Psoas muscle (tissue), 8 donors: ENCODE data around the gene IL1B. TPM values are rescaled to one million over a fixed set of nuclear protein-coding genes. Genes with fewer than 3 reads are reported as not detected.

Experiments used
- ATAC-seq, 4 donors: fragments of 200-7000 bp; cut with Tn5 transposase; one replicate each; pipeline ENCODE4 v1.9.1; 2020; ENCODE audit warnings: moderate library complexity in 3 of 4, mild to moderate bottlenecking in 2 of 4
- DNase-seq, 2 donors: peaks; one replicate each; pipeline ENCODE4 v3.0.0-alpha.2; 2020
- H3K27ac ChIP-seq: fragments of 200-600 bp; one replicate; pipeline ENCODE4 v1.8.0; 2022
- H3K27me3 ChIP-seq, 3 donors: fragments of 200-600 bp in 1 of 3; one replicate each; pipeline versions ENCODE4 v1.6.1 to v1.8.0; 2013 to 2022; ENCODE audit warnings: low read length in 2 of 3, mild to moderate bottlenecking in 2 of 3, moderate library complexity in 1 of 3; ENCODE audit not compliant: insufficient read depth in 3 of 3
- H3K36me3 ChIP-seq, 2 donors: fragments of 200-600 bp in 1 of 2; one replicate each; pipeline versions ENCODE4 v1.6.1 to v1.8.0; 2013 to 2022; ENCODE audit warnings: low read depth in 1 of 2, mild to moderate bottlenecking in 1 of 2, moderate library complexity in 1 of 2; ENCODE audit not compliant: insufficient read depth in 1 of 2
- H3K4me1 ChIP-seq: fragments of 200-600 bp; one replicate; pipeline ENCODE4 v1.8.0; 2022
- H3K4me3 ChIP-seq: fragments of 200-600 bp; one replicate; pipeline ENCODE4 v1.8.0; 2022; ENCODE audit warnings: mild to moderate bottlenecking
- H3K9me3 ChIP-seq: fragments of 200-600 bp; one replicate; pipeline ENCODE4 v1.8.0; 2022
- WGBS, 3 donors: extraction: QIAGEN DNeasy Blood & Tissue Kit; methylation state at CpG; one replicate each; pipeline versions ENCODE4 v1.1.6 to v1.1.7; 2013; 5-methylcytosine and 5-hydroxymethylcytosine counted together
- intact Hi-C, 2 donors: fragments of 100-400 bp; cut with DNase I; formaldehyde crosslinking; loops; one replicate each; pipeline versions ENCODE4 v1.11.0 to v1.14.2; 2022
- polyA plus RNA-seq, 3 donors: library from polyadenylated mRNA; stranded (reverse); fragments of 200-250 nt; gene quantifications; one replicate each; pipeline ENCODE4 v1.2.3, GENCODE V29; 2013
- total RNA-seq, 4 donors: library from RNA; stranded (reverse); fragmentation: NEBNext Ultra II Directional in 2 of 4; extraction: Animal tissue kit (Norgen Biotek cat#: 25700) in 2 of 4; gene quantifications; one replicate each; pipeline versions ENCODE4 v1.2.1 to v1.2.4, GENCODE V29; 2021 to 2023
- TF ChIP-seq, protein P1 (sequence below): fragments of 200-600 bp; IDR thresholded peaks from one replicate; pipeline ENCODE4 v1.8.0; 2022; ENCODE audit warnings: antibody characterized with exemption
- donor health status: healthy with polysubstance abuse.
- donor health status: DM: no; HTN: no; CAD: no; lungs with moderate emphysema.
- donor health status: Bipolar disorder and iron deficiency.
- donor health status: healthy.
- donor health status: DM: yes; HTN: yes; CAD: no.
- donor health status: DM: no; HTN: no; CAD: no.
- donor health status: DM: no; HTN: no; CAD: no.
- donor health status: DM: yes; HTN: yes; CAD: no.

IL1B gene
- total and polyA plus RNA-seq, 7 donors: 0.06 to 0.42 (median 0.27) TPM; not detected in 1

DNA sequence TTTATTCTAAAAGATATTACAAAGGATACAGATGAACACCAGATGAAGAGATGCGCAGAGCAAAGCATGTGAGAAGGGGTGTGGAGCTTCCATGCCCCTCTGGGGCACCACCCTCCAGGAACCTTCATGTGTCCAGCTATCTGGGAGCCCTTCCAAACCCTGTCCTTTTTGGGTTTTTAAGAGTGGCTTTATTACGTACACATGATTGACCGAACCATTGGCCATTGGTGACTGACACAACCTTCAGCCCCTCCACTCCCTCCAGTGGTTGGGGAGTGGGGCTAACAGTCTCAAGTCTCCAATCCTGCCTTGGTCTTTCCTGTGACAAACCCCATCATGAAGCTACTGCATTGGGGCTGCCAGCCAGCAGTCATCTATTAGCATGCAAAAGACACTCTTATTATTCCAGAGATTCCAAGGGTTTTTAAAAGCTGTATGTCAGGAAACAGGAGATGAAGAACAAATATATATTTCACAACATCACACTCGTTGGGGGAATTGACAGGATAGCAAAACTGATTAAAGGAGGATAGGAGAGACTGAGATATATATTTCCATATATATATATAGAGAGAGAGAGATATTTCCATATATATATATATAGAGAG is 19.4 kb downstream of the IL1B start:
- peaks cover 4% of the 10 kb centered on the region for H3K4me1 ChIP-seq
- TF ChIP-seq, protein P1, sequence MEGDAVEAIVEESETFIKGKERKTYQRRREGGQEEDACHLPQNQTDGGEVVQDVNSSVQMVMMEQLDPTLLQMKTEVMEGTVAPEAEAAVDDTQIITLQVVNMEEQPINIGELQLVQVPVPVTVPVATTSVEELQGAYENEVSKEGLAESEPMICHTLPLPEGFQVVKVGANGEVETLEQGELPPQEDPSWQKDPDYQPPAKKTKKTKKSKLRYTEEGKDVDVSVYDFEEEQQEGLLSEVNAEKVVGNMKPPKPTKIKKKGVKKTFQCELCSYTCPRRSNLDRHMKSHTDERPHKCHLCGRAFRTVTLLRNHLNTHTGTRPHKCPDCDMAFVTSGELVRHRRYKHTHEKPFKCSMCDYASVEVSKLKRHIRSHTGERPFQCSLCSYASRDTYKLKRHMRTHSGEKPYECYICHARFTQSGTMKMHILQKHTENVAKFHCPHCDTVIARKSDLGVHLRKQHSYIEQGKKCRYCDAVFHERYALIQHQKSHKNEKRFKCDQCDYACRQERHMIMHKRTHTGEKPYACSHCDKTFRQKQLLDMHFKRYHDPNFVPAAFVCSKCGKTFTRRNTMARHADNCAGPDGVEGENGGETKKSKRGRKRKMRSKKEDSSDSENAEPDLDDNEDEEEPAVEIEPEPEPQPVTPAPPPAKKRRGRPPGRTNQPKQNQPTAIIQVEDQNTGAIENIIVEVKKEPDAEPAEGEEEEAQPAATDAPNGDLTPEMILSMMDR: no peak
- no peak overlapping the region for H3K27ac ChIP-seq
- WGBS, 3 donors: 67 to 74% (median 70%) methylated on average over 4 of the region's 4 CpGs
- no peaks in the 10 kb centered on the region for H3K36me3 ChIP-seq
- no peak for ATAC-seq
- no peaks in the 10 kb centered on the region for H3K9me3 ChIP-seq
- intact Hi-C loops: no loop called here
- DNase-seq: no peak
- no peak overlapping the region for H3K4me3 ChIP-seq
- peaks cover 0 to 1% (median 0%) of the 10 kb centered on the region in 3 donors for H3K27me3 ChIP-seq

- Histone ChIP-seq H3K4me1 (peaks cover 5% of the 10 kb centered on the region), H3K9me3 (no peaks in the 10 kb centered on the region), H3K36me3 (no peaks in the 10 kb centered on the region), H3K4me3 (no peak overlapping the region), H3K27ac (no peak overlapping the region), H3K27me3 (peaks cover 0 to 1% (median 0%) of the 10 kb centered on the region in 3 donors)
- DNase-seq: no peak
- TF ChIP-seq, protein P1: no peak
- WGBS, 3 donors: 50 to 56% (median 56%) methylated on average over 2 of the region's 2 CpGs
- intact Hi-C loops: no loop called here
- no peak for ATAC-seq
Observed at GRCh38 chr2:112814278-112814677, 22.3 kb downstream of the IL1B start.

DNA sequence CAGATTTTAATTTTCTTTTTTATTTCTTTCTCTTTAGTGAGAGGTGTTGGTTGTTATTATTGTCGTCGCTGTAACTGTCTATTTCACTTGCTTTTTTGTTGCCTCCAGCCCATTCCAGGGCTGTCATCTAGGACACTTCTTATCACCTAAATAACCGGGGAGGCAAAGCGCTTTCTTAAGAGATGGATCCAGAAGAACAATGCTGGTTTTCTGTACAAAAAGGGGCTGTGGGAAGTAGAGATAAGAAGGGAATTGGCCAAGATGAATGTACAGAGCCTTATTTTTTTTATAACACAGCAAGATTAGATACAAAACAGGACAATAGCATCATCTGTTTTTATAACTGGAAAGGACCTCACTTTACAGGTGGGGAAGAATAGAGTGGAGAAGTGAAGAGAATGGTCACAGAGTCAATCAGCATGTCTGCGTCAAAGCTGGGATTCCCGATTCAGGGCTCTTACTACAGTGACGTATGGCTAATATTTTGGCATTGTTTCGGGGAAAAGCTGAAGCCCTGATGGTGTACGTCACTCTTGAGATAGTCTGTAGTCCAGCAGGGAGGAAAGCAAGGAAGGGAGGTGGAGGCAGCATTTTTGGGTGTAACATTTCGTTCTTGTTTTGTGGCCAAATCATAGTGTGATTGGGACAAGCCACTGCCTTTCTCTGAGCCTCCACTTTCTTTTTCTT is 23.2 kb downstream of the IL1B start:
- DNase-seq: no peak
- intact Hi-C loops: no loop called here
- Histone ChIP-seq H3K27me3 (no peaks in the 10 kb centered on the region), H3K9me3 (no peaks in the 10 kb centered on the region), H3K27ac (no peak overlapping the region), H3K4me3 (no peak overlapping the region), H3K4me1 (peaks cover 5% of the 10 kb centered on the region), H3K36me3 (no peaks in the 10 kb centered on the region)
- no peak for ATAC-seq
- 83 to 88% (median 87%) methylated on average over 10 of the region's 10 CpGs for WGBS, 3 donors
- TF ChIP-seq, protein P1: no peak

- TF ChIP-seq, protein P1: no peak
- Histone ChIP-seq H3K4me1 (peaks cover 5% of the 10 kb centered on the region), H3K9me3 (peaks cover under 1% of the 10 kb centered on the region), H3K27ac (peak overlapping the region; percentile 16), H3K27me3 (no peaks in the 10 kb centered on the region), H3K4me3 (no peak overlapping the region), H3K36me3 (no peaks in the 10 kb centered on the region)
- 45 to 49% (median 47%) methylated on average over 14 of the region's 14 CpGs for WGBS, 3 donors
- DNase-seq (no peak), ATAC-seq (no peak)
- intact Hi-C loops: no loop called here
Observed at GRCh38 chr2:112812318-112813267, 24.0 kb downstream of the IL1B start.
